Fibroblast of lung (primary cell): Measurements from ENCODE around the gene RXRA.

Experiments
- CTCF ChIP-seq, 2 donors: IDR thresholded peaks in 1 of 2; conservative IDR thresholded peaks in 1 of 2; 1 replicate in 1 of 2; 2 replicates in 1 of 2; pipeline ENCODE4 v1.5.1; 2011 to 2012; ENCODE audit warnings: low read length in 2 of 2, control low read depth in 1 of 2, inconsistent platforms in 1 of 2, low read depth in 1 of 2, mild to moderate bottlenecking in 1 of 2
- EZH2 ChIP-seq: IDR thresholded peaks from 2 replicates; pipeline ENCODE4 v1.5.1; 2012; ENCODE audit warnings: low read length, control low read depth, mild to moderate bottlenecking; ENCODE audit errors: missing control alignments

DNA sequence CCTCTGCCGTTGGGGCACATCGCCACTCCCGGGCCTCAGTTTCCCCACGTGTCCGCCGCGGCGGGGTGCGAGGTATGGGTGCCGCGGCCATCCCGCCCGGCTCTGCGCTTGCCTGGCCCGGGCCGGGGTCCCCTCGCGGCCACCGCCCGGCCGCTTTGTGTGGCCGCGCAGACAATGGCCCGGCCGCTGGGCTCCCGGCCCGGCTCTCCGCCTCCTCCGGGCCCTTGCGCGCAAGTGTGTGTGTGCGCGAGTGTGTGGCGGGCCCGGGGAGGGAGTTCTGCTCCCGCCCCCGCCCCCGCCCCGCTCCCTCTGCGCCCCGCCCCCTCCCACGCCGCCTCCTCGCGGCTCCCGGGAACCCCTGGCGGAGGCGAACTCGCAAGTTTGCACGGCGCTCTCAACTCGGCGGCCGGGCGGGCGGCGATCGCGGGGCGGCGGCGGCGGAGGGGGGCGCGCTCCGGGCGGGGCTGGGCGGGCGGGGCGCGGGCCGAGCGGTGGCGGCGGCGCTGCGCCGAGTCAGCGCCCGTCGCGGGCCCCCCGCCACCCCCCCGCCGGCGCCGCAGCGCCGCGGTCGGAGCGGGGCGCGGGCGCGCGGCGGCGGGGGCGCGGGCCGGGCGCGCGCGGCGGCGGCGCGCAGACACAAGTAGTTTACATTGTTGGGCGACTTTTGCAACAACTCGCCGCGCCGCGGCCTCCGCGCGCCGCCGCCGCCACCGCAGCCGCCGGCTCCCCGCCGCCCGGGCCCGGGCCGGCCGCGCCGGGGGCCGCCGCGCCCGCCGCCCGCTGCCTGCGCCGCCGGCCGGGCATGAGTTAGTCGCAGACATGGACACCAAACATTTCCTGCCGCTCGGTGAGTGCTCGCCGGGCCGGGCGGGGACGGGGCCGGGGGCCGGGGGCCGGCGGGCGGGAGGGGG lies at the start of gene RXRA:
- TF ChIP-seq EZH2 (no peak), CTCF (conservative IDR thresholded peaks at IDR 0.05 in 1 of 2, IDR thresholded peaks at IDR 0.05 in 1 of 2; ENCODE audit: low read depth in 1 of 2, low read length in 2 of 2) (peak in 1 of 2 donors; percentile 12)
